ENCODE data around the gene SLC36A3. TPM values are rescaled to one million over a fixed set of nuclear protein-coding genes. Genes with fewer than 3 reads are reported as not detected.

Gene SLC36A3
- total RNA-seq = not detected

DNA sequence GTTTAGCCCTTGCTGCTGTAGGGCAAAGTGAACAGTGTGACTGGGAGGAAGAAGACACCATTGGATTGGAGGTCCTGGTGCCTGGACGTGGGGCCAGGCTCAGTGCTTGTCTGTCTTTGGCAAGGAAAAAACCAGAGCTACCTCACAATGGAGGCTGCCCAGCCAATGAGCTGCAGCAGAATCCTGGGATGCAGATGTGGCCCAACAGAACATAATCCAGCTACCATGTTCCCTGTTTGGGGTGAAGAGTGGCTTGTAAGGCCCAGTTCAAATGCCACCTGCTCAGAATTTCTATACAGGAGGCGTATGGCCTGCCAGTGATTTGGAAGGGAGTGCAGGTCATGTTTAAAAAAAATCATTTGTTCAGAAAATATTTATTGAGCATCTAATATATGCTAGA lies at the start of gene SLC36A3:
Gene SLC36A3, minus strand, starts transcription at position 101 of the 400 bp plus-strand sequence. CDS start 412 bp downstream, outside the sequence.
- H3K27ac Mint-ChIP-seq = no peak within 1 kb of the TSS
- no peaks in the 10 kb centered on the region for H3K4me1 Mint-ChIP-seq (ENCODE audit: low read depth in 2 of 2)
- no peak within 1 kb of the TSS for H3K4me3 Mint-ChIP-seq
- ATAC-seq = no peak
- H3K9me3 Mint-ChIP-seq = no peaks in the 10 kb centered on the region
- peaks cover 35 to 68% of the 10 kb centered on the region in 2 donors for H3K27me3 Mint-ChIP-seq
- no peak for DNase-seq (ENCODE audit: low spot score)
- H3K36me3 Mint-ChIP-seq = no peaks in the 10 kb centered on the region

- Mint-ChIP-seq H3K9me3 (no peaks in the 10 kb centered on the region), H3K27ac (no peak overlapping the region), H3K27me3 (peaks cover 14 to 24% of the 10 kb centered on the region in 2 donors), H3K4me1 (ENCODE audit: low read depth in 2 of 2) (no peaks in the 10 kb centered on the region), H3K36me3 (no peaks in the 10 kb centered on the region), H3K4me3 (no peak overlapping the region)
- no peak for DNase-seq (ENCODE audit: low spot score)
- ATAC-seq = no peak
Measured at GRCh38 chr5:151351671-151352070, 48.1 kb upstream of the SLC36A3 start.

GRCh38 chr5:151348789-151349188 lies 45.2 kb upstream of the SLC36A3 start:
- Mint-ChIP-seq H3K27ac (no peak overlapping the region), H3K36me3 (no peaks in the 10 kb centered on the region), H3K27me3 (peaks cover 22 to 26% of the 10 kb centered on the region in 2 donors), H3K9me3 (no peaks in the 10 kb centered on the region), H3K4me3 (no peak overlapping the region), H3K4me1 (ENCODE audit: low read depth in 2 of 2) (no peaks in the 10 kb centered on the region)
- DNase-seq (ENCODE audit: low spot score) (no peak), ATAC-seq (no peak)

- H3K4me1 Mint-ChIP-seq (ENCODE audit: low read depth in 2 of 2) = no peaks in the 10 kb centered on the region
- no peaks in the 10 kb centered on the region for H3K36me3 Mint-ChIP-seq
- H3K4me3 Mint-ChIP-seq = no peak within 1 kb of the TSS
- peaks cover 19 to 28% of the 10 kb centered on the region in 2 donors for H3K27me3 Mint-ChIP-seq
- no peaks in the 10 kb centered on the region for H3K9me3 Mint-ChIP-seq
- DNase-seq (ENCODE audit: low spot score) (no peak), ATAC-seq (no peak)
- H3K27ac Mint-ChIP-seq = no peak within 1 kb of the TSS
Measured at GRCh38 chr5:151347369-151347768, 43.8 kb upstream of the SLC36A3 start, which contains the start of gene SLC36A2. Gene SLC36A2 (minus strand): TSS chr5:151347559. CDS start chr5:151347460, 99 bp downstream.

GRCh38 chr5:151345808-151346478 lies 42.4 kb upstream of the SLC36A3 start:
- H3K27ac Mint-ChIP-seq = no peak overlapping the region
- no peaks in the 10 kb centered on the region for H3K4me1 Mint-ChIP-seq (ENCODE audit: low read depth in 2 of 2)
- ATAC-seq (no peak), DNase-seq (ENCODE audit: low spot score) (no peak)
- no peak overlapping the region for H3K4me3 Mint-ChIP-seq
- no peaks in the 10 kb centered on the region for H3K9me3 Mint-ChIP-seq
- no peaks in the 10 kb centered on the region for H3K36me3 Mint-ChIP-seq
- peaks cover 24 to 29% of the 10 kb centered on the region in 2 donors for H3K27me3 Mint-ChIP-seq

- H3K9me3 Mint-ChIP-seq = no peaks in the 10 kb centered on the region
- H3K4me1 Mint-ChIP-seq (ENCODE audit: low read depth in 2 of 2) = no peaks in the 10 kb centered on the region
- no peak overlapping the region for H3K4me3 Mint-ChIP-seq
- peaks cover 27 to 30% of the 10 kb centered on the region in 2 donors for H3K27me3 Mint-ChIP-seq
- DNase-seq (ENCODE audit: low spot score) = no peak
- ATAC-seq = no peak
- H3K27ac Mint-ChIP-seq = no peak overlapping the region
- H3K36me3 Mint-ChIP-seq = no peaks in the 10 kb centered on the region
Measured at GRCh38 chr5:151345187-151345807, 41.7 kb upstream of the SLC36A3 start.

GRCh38 chr5:151344088-151344487 lies 40.5 kb upstream of the SLC36A3 start:
- Mint-ChIP-seq H3K27me3 (peaks cover 29 to 39% of the 10 kb centered on the region in 2 donors), H3K36me3 (no peaks in the 10 kb centered on the region), H3K27ac (no peak overlapping the region), H3K4me1 (ENCODE audit: low read depth in 2 of 2) (peaks cover 0 to 3% of the 10 kb centered on the region in 2 donors), H3K4me3 (no peak overlapping the region), H3K9me3 (no peaks in the 10 kb centered on the region)
- DNase-seq (ENCODE audit: low spot score) (no peak), ATAC-seq (no peak)

DNA sequence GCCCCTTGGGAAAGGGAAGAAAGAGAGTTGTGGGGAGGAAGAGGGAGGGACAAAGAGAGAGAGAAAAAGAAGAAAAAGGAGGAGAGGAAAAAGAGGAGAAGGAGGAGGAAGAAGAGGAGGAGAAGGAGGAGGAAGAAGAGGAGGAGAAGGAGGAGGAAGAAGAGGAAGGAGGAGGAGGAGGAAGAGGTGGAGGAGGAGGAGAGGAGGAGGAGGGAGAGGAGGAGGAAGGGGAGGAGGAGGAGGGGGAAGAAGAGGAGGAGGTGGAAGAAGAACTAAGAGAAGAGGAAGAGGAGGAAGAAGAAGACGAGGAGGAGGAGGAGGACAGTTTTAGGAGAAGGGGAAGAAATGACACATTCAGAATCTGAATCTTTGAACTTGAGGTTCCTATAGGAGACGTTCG lies 36.4 kb upstream of the SLC36A3 start:
- H3K4me1 Mint-ChIP-seq (ENCODE audit: low read depth in 2 of 2) = peaks cover 5 to 10% of the 10 kb centered on the region in 2 donors
- peaks cover 22 to 46% of the 10 kb centered on the region in 2 donors for H3K27me3 Mint-ChIP-seq
- no peaks in the 10 kb centered on the region for H3K9me3 Mint-ChIP-seq
- ATAC-seq = no peak
- H3K36me3 Mint-ChIP-seq = no peaks in the 10 kb centered on the region
- H3K27ac Mint-ChIP-seq = no peak overlapping the region
- no peak overlapping the region for H3K4me3 Mint-ChIP-seq
- DNase-seq (ENCODE audit: low spot score) = no peak

DNA sequence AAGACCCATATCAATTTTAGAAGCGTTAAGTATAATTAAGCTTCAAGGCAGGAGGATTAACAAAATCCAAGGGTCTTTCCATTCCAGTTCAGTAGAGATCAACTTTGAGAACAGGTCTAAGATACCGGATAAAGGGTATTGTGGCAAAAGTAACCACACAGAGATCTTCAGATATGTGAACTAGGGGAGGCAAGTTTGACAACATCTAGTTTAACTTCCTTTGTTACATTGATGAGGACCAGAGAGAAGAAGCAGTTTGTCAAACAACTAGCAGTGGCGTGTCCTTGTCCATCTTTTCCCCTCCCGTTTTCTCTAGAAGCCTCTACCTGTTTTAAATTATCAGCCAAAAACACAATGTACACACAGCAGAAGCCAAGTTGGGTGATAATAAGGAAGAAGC lies 35.2 kb upstream of the SLC36A3 start:
- no peak for DNase-seq (ENCODE audit: low spot score)
- H3K36me3 Mint-ChIP-seq = no peaks in the 10 kb centered on the region
- ATAC-seq = no peak
- peaks cover 5 to 10% of the 10 kb centered on the region in 2 donors for H3K4me1 Mint-ChIP-seq (ENCODE audit: low read depth in 2 of 2)
- H3K9me3 Mint-ChIP-seq = no peaks in the 10 kb centered on the region
- peak overlapping the region in 1 of 2 donors; percentile 84 for H3K27ac Mint-ChIP-seq
- H3K27me3 Mint-ChIP-seq = peaks cover 16 to 38% of the 10 kb centered on the region in 2 donors
- H3K4me3 Mint-ChIP-seq = peak overlapping the region; percentile 12

GRCh38 chr5:151332857-151333256 lies 29.3 kb upstream of the SLC36A3 start:
- H3K4me1 Mint-ChIP-seq (ENCODE audit: low read depth in 2 of 2) = peaks cover 0 to 14% of the 10 kb centered on the region in 2 donors
- DNase-seq (ENCODE audit: low spot score) (no peak), ATAC-seq (no peak)
- H3K36me3 Mint-ChIP-seq = no peaks in the 10 kb centered on the region
- H3K27ac Mint-ChIP-seq = no peak overlapping the region
- H3K27me3 Mint-ChIP-seq = peaks cover 0 to 7% of the 10 kb centered on the region in 2 donors
- no peaks in the 10 kb centered on the region for H3K9me3 Mint-ChIP-seq
- no peak overlapping the region for H3K4me3 Mint-ChIP-seq

GRCh38 chr5:151328734-151329133 lies 25.2 kb upstream of the SLC36A3 start:
- Mint-ChIP-seq H3K4me1 (ENCODE audit: low read depth in 2 of 2) (peaks cover 0 to 12% of the 10 kb centered on the region in 2 donors), H3K9me3 (no peaks in the 10 kb centered on the region), H3K27me3 (no peaks in the 10 kb centered on the region), H3K36me3 (no peaks in the 10 kb centered on the region), H3K27ac (peak overlapping the region in 1 of 2 donors; percentile 79), H3K4me3 (no peak overlapping the region)
- ATAC-seq (peak; percentile 71 to 80), DNase-seq (ENCODE audit: low spot score) (no peak)

GRCh38 chr5:151327585-151327984 lies 24.0 kb upstream of the SLC36A3 start:
- no peak overlapping the region for H3K4me3 Mint-ChIP-seq
- H3K4me1 Mint-ChIP-seq (ENCODE audit: low read depth in 2 of 2) = peaks cover 0 to 12% of the 10 kb centered on the region in 2 donors
- ATAC-seq (no peak), DNase-seq (ENCODE audit: low spot score) (no peak)
- H3K27me3 Mint-ChIP-seq = no peaks in the 10 kb centered on the region
- H3K27ac Mint-ChIP-seq = peak overlapping the region in 1 of 2 donors; percentile 79
- no peaks in the 10 kb centered on the region for H3K36me3 Mint-ChIP-seq
- H3K9me3 Mint-ChIP-seq = no peaks in the 10 kb centered on the region

DNA sequence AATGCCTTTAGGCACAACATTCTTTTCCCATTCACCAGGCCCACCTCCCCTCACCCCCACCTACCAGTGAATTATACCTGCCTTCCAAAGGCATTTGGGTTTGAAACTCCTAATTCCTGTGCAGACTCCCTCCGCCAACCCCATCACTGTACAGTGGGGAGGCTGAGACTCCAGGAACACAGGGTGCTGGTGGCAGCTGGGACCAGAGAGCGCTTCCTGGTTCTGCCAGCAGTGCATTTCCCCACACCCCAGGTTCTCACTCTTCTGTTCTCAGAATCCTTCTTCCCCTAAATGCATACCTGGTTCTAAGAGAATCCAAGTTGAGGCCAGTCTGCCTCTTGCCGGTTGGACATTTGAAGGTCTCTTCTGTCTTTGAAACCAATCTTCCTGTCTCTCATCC lies 22.7 kb upstream of the SLC36A3 start:
- ATAC-seq = no peak
- no peaks in the 10 kb centered on the region for H3K36me3 Mint-ChIP-seq
- no peaks in the 10 kb centered on the region for H3K9me3 Mint-ChIP-seq
- DNase-seq (ENCODE audit: low spot score) = no peak
- H3K27ac Mint-ChIP-seq = no peak overlapping the region
- H3K4me1 Mint-ChIP-seq (ENCODE audit: low read depth in 2 of 2) = peaks cover 0 to 12% of the 10 kb centered on the region in 2 donors
- no peak overlapping the region for H3K4me3 Mint-ChIP-seq
- no peaks in the 10 kb centered on the region for H3K27me3 Mint-ChIP-seq

DNA sequence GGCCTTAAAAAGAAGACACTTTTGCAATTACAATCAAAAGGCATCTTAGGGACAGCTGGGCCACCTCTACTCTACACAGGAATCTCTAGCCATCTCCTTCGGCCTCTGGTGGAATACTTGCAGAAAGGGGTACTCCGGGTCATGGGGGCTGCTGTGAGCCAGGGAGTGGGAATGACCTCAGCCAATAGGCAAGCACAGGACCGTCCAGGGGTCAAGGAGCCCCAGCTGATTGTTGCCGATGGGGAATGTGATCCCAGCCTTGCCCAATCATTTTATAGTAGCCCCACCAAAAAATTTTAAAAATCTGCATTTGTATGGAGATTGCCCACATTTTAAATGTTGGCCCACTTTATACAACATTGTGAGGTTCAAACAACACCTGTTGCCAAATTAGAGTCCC lies 16.9 kb upstream of the SLC36A3 start:
- Mint-ChIP-seq H3K27me3 (peaks cover 6% of the 10 kb centered on the region in 2 donors), H3K9me3 (no peaks in the 10 kb centered on the region), H3K36me3 (no peaks in the 10 kb centered on the region), H3K27ac (no peak overlapping the region), H3K4me1 (ENCODE audit: low read depth in 2 of 2) (peaks cover 0 to 2% of the 10 kb centered on the region in 2 donors), H3K4me3 (no peak overlapping the region)
- ATAC-seq (no peak), DNase-seq (ENCODE audit: low spot score) (no peak)
